Endothelial cell of umbilical vein (primary cell): ENCODE results near the gene CEP55. TPM values are rescaled to one million over a fixed set of nuclear protein-coding genes. Genes with fewer than 3 reads are reported as not detected.

Experiments
- BruUV-seq: library from RNA; stranded (reverse); fragments of 400-500 nt; replicated peaks from 2 replicates; lab custom pipeline; 2021; lab: Mats Ljungman, UMichigan
- CTCF ChIA-PET: fragments of 300-600, 350-600 bp; sonication (Branson Sonifier 250); formaldehyde crosslinking; loops from one replicate; lab custom pipeline; 2021; ENCODE audit warnings: antibody characterized with exemption, inconsistent platforms; lab: Charles Lee
- POLR2A ChIA-PET: fragments of 300-600, 350-600 bp; sonication (Branson Sonifier 250); formaldehyde crosslinking; loops from one replicate; lab custom pipeline; 2021; ENCODE audit warnings: antibody characterized with exemption, inconsistent platforms; lab: Charles Lee
- DNase-seq: peaks from one replicate; pipeline ENCODE4 v3.0.0-alpha.2; 2011; ENCODE audit warnings: low read depth, low spot score
- FAIRE-seq: peaks from 2 replicates; lab custom pipeline; 2011; peaks lifted over from hg19 to GRCh38; lab: Jason Lieb, UNC
- H2AFZ ChIP-seq: 2 replicates; pipeline ENCODE4 v1.6.0; 2012; ENCODE audit warnings: low read depth, low read length, control low read depth, inconsistent platforms
- H3K27ac ChIP-seq: 2 replicates; pipeline ENCODE4 v1.5.1; 2011; ENCODE audit warnings: low read depth, mild to moderate bottlenecking, control low read depth, low read length, moderate library complexity; ENCODE audit not compliant: insufficient read depth
- H3K27me3 ChIP-seq, 2 experiments: 2 replicates each; pipeline versions ENCODE4 v1.6.0 to v1.6.1; 2011; ENCODE audit warnings: low read length in 2 of 2, mixed read lengths in 1 of 2; ENCODE audit not compliant: control insufficient read depth in 2 of 2, insufficient read depth in 2 of 2
- H3K36me3 ChIP-seq, 2 experiments: 2 replicates in 1 of 2; 3 replicates in 1 of 2; pipeline ENCODE4 v1.5.1; 2011; ENCODE audit warnings: low read length in 2 of 2, mild to moderate bottlenecking in 1 of 2, moderate library complexity in 1 of 2; ENCODE audit not compliant: control insufficient read depth in 2 of 2, insufficient read depth in 2 of 2; ENCODE audit errors: extremely low read depth in 1 of 2
- H3K4me1 ChIP-seq: 3 replicates; pipeline ENCODE4 v1.5.1; 2011; ENCODE audit warnings: mild to moderate bottlenecking, low read length; ENCODE audit not compliant: control insufficient read depth, insufficient read depth; ENCODE audit errors: extremely low read depth
- H3K4me2 ChIP-seq: 2 replicates; pipeline ENCODE4 v1.6.1; 2011; ENCODE audit warnings: low read length, control low read depth, mixed read lengths; ENCODE audit not compliant: insufficient read depth
- H3K4me3 ChIP-seq, 3 experiments: fragments of 200-600 bp in 1 of 3; sonication (generic), shearing (Covaris generic) in 1 of 3; replicated peaks in 1 of 3; 2 replicates each; pipeline ENCODE4 v1.5.1; 2011 to 2016; ENCODE audit warnings: control low read depth in 3 of 3, low read length in 3 of 3, mild to moderate bottlenecking in 2 of 3, inconsistent platforms in 1 of 3, low read depth in 1 of 3, moderate library complexity in 1 of 3; ENCODE audit not compliant: insufficient read depth in 1 of 3
- H3K79me2 ChIP-seq: 2 replicates; pipeline ENCODE4 v1.6.0; 2012; ENCODE audit warnings: low read length, inconsistent platforms; ENCODE audit not compliant: control insufficient read depth, insufficient read depth
- H3K9ac ChIP-seq: replicated peaks from 2 replicates; pipeline ENCODE3; 2011; ENCODE audit warnings: low read length, control low read depth; ENCODE audit not compliant: insufficient read depth; ENCODE audit errors: extremely low read depth
- H3K9me1 ChIP-seq: replicated peaks from 3 replicates; pipeline ENCODE4 v1.6.0; 2011; ENCODE audit warnings: mild to moderate bottlenecking, low read length; ENCODE audit not compliant: control insufficient read depth, insufficient read depth; ENCODE audit errors: extremely low read depth
- H3K9me3 ChIP-seq: replicated peaks from 2 replicates; pipeline ENCODE4 v1.5.1; 2012; ENCODE audit warnings: low read length, inconsistent platforms; ENCODE audit not compliant: control insufficient read depth, insufficient read depth
- H4K20me1 ChIP-seq: replicated peaks from 2 replicates; pipeline ENCODE3; 2011; ENCODE audit warnings: mild to moderate bottlenecking, low read length; ENCODE audit not compliant: control insufficient read depth, insufficient read depth; ENCODE audit errors: extremely low read depth
- CTCF ChIP-seq, 2 donors: IDR thresholded peaks; 1 replicate in 1 of 2; 2 replicates in 1 of 2; pipeline ENCODE4 v1.5.1; 2011; ENCODE audit warnings: low read length in 2 of 2, mild to moderate bottlenecking in 2 of 2, moderate library complexity in 2 of 2, control low read depth in 1 of 2, inconsistent platforms in 1 of 2, low read depth in 1 of 2; ENCODE audit not compliant: insufficient read depth in 1 of 2; ENCODE audit errors: extremely low read depth in 1 of 2
- EZH2 ChIP-seq: IDR thresholded peaks from 2 replicates; pipeline ENCODE4 v1.6.1; 2012; ENCODE audit warnings: borderline replicate concordance, low read depth, mild to moderate bottlenecking, moderate library complexity, low read length, inconsistent platforms; ENCODE audit not compliant: severe bottlenecking
- FOS ChIP-seq: IDR thresholded peaks from 2 replicates; pipeline ENCODE4 v1.6.1; 2011; ENCODE audit warnings: mild to moderate bottlenecking, low read length, moderate library complexity, borderline replicate concordance; ENCODE audit not compliant: insufficient read depth
- GATA2 ChIP-seq: IDR thresholded peaks from 2 replicates; pipeline ENCODE4 v1.7.0; 2011; ENCODE audit warnings: low read depth, mild to moderate bottlenecking, moderate library complexity, mixed read lengths, low read length; ENCODE audit not compliant: insufficient read length, insufficient read depth
- JUN ChIP-seq: IDR thresholded peaks from 2 replicates; pipeline ENCODE4 v1.6.1; 2011; ENCODE audit warnings: borderline replicate concordance, low read depth; ENCODE audit not compliant: insufficient read length, insufficient read depth
- MAX ChIP-seq: IDR thresholded peaks from 2 replicates; pipeline ENCODE4 v1.6.1; 2011; ENCODE audit not compliant: insufficient read depth, insufficient read length
- MYC ChIP-seq: IDR thresholded peaks from one replicate; pipeline ENCODE4 v1.6.1; 2011; ENCODE audit warnings: mild to moderate bottlenecking, low read depth, low read length
- POLR2A ChIP-seq: IDR thresholded peaks from 2 replicates; pipeline ENCODE4 v1.6.1; 2012; ENCODE audit warnings: low read depth, mild to moderate bottlenecking, control low read depth, low read length
- POLR2AphosphoS5 ChIP-seq: IDR thresholded peaks from 2 replicates; pipeline ENCODE4 v1.6.1; 2012; ENCODE audit warnings: low read depth, mild to moderate bottlenecking, control low read depth, low read length, moderate library complexity; ENCODE audit not compliant: insufficient read depth
- dilution Hi-C: fragments of 300-500 bp; cut with MboI; formaldehyde crosslinking; loops from one replicate; pipeline ENCODE4 v1.15.0; 2019; ENCODE audit warnings: low sequenced_read_pairs; ENCODE audit not compliant: extremely low pct_ligation_motif_present
- intact Hi-C: fragments of 100-400 bp; cut with micrococcal nuclease; formaldehyde crosslinking; loops from one replicate; pipeline ENCODE4 v1.10.0; 2022
- polyA plus RNA-seq, 4 experiments: library from polyadenylated mRNA; depleted of rRNA in 3 of 4; stranded (reverse) in 3 of 4; unstranded in 1 of 4; fragments of >200 nt; gene quantifications; 2 replicates each; pipeline versions ENCODE4 v1.2.1 to v1.2.3, GENCODE V29; 2011 to 2012; ENCODE audit warnings: missing spikeins in 1 of 4
- total RNA-seq: library from RNA; stranded (reverse); gene quantifications from 2 replicates; pipeline ENCODE4 v1.2.3, GENCODE V29; 2021

Gene CEP55
- total and polyA plus RNA-seq, 2 donors (not counting 3 experiments of a cell fraction or from before 2014, with no cell fraction given) = 17.4 to 63.0 TPM

- no peaks in the 10 kb centered on the region for H3K9me3 ChIP-seq
- ChIA-PET POLR2A (no interaction called here), CTCF (interaction anchor here (0.7 to 1.4 kb wide), 4 partner anchors 14 to 129 kb away, joined by 3 to 6 read pairs (median 4); partner anchors contain the start of gene MYOF)
- H3K4me1 ChIP-seq = no peaks in the 10 kb centered on the region
- intact Hi-C loops = no loop called here
- H4K20me1 ChIP-seq = no peaks in the 10 kb centered on the region
- H3K9me1 ChIP-seq = no peaks in the 10 kb centered on the region
- no peak overlapping the region for H2AFZ ChIP-seq
- no peak overlapping the region for H3K4me3 ChIP-seq
- no peak overlapping the region for H3K27ac ChIP-seq
- no peak overlapping the region for H3K4me2 ChIP-seq
- no peak for DNase-seq
- BruUV-seq = no TSS peak
- no peak for FAIRE-seq
- no peak overlapping the region for H3K9ac ChIP-seq
- dilution Hi-C loops = no loop called here
- TF ChIP-seq POLR2A = no peak
- no peak for TF ChIP-seq GATA2
- no peak for TF ChIP-seq MAX
- TF ChIP-seq JUN = no peak
- no peak for TF ChIP-seq POLR2AphosphoS5
- no peak for TF ChIP-seq MYC
- TF ChIP-seq FOS = no peak
- no peak for TF ChIP-seq EZH2
- TF ChIP-seq CTCF (IDR thresholded peaks at IDR 0.05; ENCODE audit: extremely low read depth in 1 of 2, insufficient read depth in 1 of 2, low read depth in 1 of 2, low read length in 2 of 2) = no peak
- H3K27me3 ChIP-seq = no peaks in the 10 kb centered on the region
- H3K79me2 ChIP-seq = peaks cover 22% of the 10 kb centered on the region
- H3K36me3 ChIP-seq = peaks cover 0 to 16% of the 10 kb centered on the region in 2 experiments
Measured at GRCh38 chr10:93505075-93505474, 8.7 kb downstream of the CEP55 start.
